Bronchial epithelial cell (primary cell): ENCODE results near the gene ZNF592. TPM values are rescaled to one million over a fixed set of nuclear protein-coding genes. Genes with fewer than 3 reads are reported as not detected.

Source experiments
- DNase-seq: peaks from one replicate; pipeline ENCODE4 v3.0.0-alpha.2; 2010; ENCODE audit warnings: low read depth
- FAIRE-seq: peaks from 2 replicates; lab custom pipeline; 2011; peaks lifted over from hg19 to GRCh38; lab: Jason Lieb, UNC
- H3K27me3 ChIP-seq: 2 replicates; pipeline ENCODE4 v1.5.1; 2011; ENCODE audit warnings: low read length; ENCODE audit not compliant: control insufficient read depth, insufficient read depth
- H3K36me3 ChIP-seq: 2 replicates; pipeline ENCODE4 v1.5.1; 2011; ENCODE audit warnings: low read length; ENCODE audit not compliant: control insufficient read depth, insufficient read depth
- H3K4me3 ChIP-seq: 2 replicates; pipeline ENCODE4 v1.5.1; 2011; ENCODE audit warnings: mild to moderate bottlenecking, low read depth, low read length, control low read depth
- CTCF ChIP-seq: IDR thresholded peaks from 2 replicates; pipeline ENCODE4 v1.5.1; 2011; ENCODE audit warnings: mild to moderate bottlenecking, moderate library complexity, low read length, control low read depth, inconsistent platforms; ENCODE audit not compliant: insufficient read depth, severe bottlenecking
- total RNA-seq: library from RNA; depleted of rRNA; stranded (reverse); fragments of >200 nt; gene quantifications from 2 replicates; pipeline ENCODE4 v1.2.1, GENCODE V29; 2014

The ZNF592 gene
- total RNA-seq, 1 donor from 2014 or later, result 2.6 TPM

GRCh38 chr15:84830036-84830435, 81.6 kb downstream of the ZNF592 start:
- DNase-seq, result no peak
- no peak for FAIRE-seq
- H3K36me3 ChIP-seq, result no peaks in the 10 kb centered on the region
- no peak for TF ChIP-seq CTCF
- H3K27me3 ChIP-seq, result no peaks in the 10 kb centered on the region
- H3K4me3 ChIP-seq, result no peak overlapping the region

GRCh38 chr15:84831028-84831427, 82.6 kb downstream of the ZNF592 start:
- no peak for FAIRE-seq
- no peak for DNase-seq
- TF ChIP-seq CTCF, result no peak
- Histone ChIP-seq H3K36me3 (no peaks in the 10 kb centered on the region), H3K27me3 (no peaks in the 10 kb centered on the region), H3K4me3 (no peak overlapping the region)

GRCh38 chr15:84831613-84832012, 83.2 kb downstream of the ZNF592 start:
- Histone ChIP-seq H3K36me3 (no peaks in the 10 kb centered on the region), H3K27me3 (no peaks in the 10 kb centered on the region), H3K4me3 (no peak overlapping the region)
- no peak for TF ChIP-seq CTCF
- DNase-seq, result no peak
- FAIRE-seq, result no peak

- H3K36me3 ChIP-seq, result no peaks in the 10 kb centered on the region
- H3K27me3 ChIP-seq, result no peaks in the 10 kb centered on the region
- H3K4me3 ChIP-seq, result no peak overlapping the region
- TF ChIP-seq CTCF, result no peak
- FAIRE-seq (no peak), DNase-seq (no peak)
These were observed 84.2 kb downstream of the ZNF592 start for GRCh38 chr15:84832448-84833040.

- FAIRE-seq (peak; percentile 28), DNase-seq (peak; percentile 41)
- no peak for TF ChIP-seq CTCF
- Histone ChIP-seq H3K36me3 (no peaks in the 10 kb centered on the region), H3K4me3 (no peak overlapping the region), H3K27me3 (no peaks in the 10 kb centered on the region)
These were observed 85.2 kb downstream of the ZNF592 start for GRCh38 chr15:84833447-84834228.
